ENCODE results near the gene RNF224. TPM values are rescaled to one million over a fixed set of nuclear protein-coding genes. Genes with fewer than 3 reads are reported as not detected.
"Not testable (repeated sequence)": the region's sequence is repeated elsewhere in the genome, so short reads cannot be mapped to it uniquely, and the experiment has no call there.

The RNF224 gene
- polyA plus RNA-seq, 1 of the 3 experiments (the other 2 are of a cell fraction), result 0.03 TPM

- TF ChIP-seq, protein P1, sequence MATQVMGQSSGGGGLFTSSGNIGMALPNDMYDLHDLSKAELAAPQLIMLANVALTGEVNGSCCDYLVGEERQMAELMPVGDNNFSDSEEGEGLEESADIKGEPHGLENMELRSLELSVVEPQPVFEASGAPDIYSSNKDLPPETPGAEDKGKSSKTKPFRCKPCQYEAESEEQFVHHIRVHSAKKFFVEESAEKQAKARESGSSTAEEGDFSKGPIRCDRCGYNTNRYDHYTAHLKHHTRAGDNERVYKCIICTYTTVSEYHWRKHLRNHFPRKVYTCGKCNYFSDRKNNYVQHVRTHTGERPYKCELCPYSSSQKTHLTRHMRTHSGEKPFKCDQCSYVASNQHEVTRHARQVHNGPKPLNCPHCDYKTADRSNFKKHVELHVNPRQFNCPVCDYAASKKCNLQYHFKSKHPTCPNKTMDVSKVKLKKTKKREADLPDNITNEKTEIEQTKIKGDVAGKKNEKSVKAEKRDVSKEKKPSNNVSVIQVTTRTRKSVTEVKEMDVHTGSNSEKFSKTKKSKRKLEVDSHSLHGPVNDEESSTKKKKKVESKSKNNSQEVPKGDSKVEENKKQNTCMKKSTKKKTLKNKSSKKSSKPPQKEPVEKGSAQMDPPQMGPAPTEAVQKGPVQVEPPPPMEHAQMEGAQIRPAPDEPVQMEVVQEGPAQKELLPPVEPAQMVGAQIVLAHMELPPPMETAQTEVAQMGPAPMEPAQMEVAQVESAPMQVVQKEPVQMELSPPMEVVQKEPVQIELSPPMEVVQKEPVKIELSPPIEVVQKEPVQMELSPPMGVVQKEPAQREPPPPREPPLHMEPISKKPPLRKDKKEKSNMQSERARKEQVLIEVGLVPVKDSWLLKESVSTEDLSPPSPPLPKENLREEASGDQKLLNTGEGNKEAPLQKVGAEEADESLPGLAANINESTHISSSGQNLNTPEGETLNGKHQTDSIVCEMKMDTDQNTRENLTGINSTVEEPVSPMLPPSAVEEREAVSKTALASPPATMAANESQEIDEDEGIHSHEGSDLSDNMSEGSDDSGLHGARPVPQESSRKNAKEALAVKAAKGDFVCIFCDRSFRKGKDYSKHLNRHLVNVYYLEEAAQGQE (IDR thresholded peaks at IDR 0.05; ENCODE audit: low read depth, low read length), result no peak
Measured at GRCh38 chr9:137237759-137238726, 10.7 kb downstream of the RNF224 start (continued).

GRCh38 chr9:137239541-137240200, 12.4 kb downstream of the RNF224 start:
- Histone ChIP-seq H3K79me2 (ENCODE audit: insufficient read depth) (peaks cover 55% of the 10 kb centered on the region), H3K27ac (ENCODE audit: low read depth in 2 of 2, low read length in 1 of 2) (peak overlapping the region; percentile 95 to 98), H3K4me1 (ENCODE audit: control insufficient read depth in 1 of 2, insufficient read depth in 2 of 2, low read depth in 1 of 2, low read length in 1 of 2) (peaks cover 17 to 37% of the 10 kb centered on the region in 2 experiments; a peak in 2 of 4 replicates), H3K9ac (peak overlapping the region; percentile 94), H3K36me3 (replicated peaks in 1 of 2; ENCODE audit: control insufficient read depth in 1 of 2, insufficient read depth in 2 of 2, low read length in 1 of 2) (peaks cover 13 to 20% of the 10 kb centered on the region in 2 experiments), H3K4me3 (ENCODE audit: low read depth in 2 of 2, low read length in 1 of 2) (peak overlapping the region; percentile 57 to 71), H3K4me2 (peak overlapping the region; percentile 97), H3F3A (replicated peaks; ENCODE audit: insufficient read depth) (peaks cover 19% of the 10 kb centered on the region), H4K20me1 (ENCODE audit: insufficient read depth) (peaks cover 29% of the 10 kb centered on the region)
- 55% methylated on average over 27 of the region's 27 CpGs for WGBS (ENCODE audit: low lambda C conversion rate)
- H3K9me3 ChIP-seq; H3K27me3 ChIP-seq (ENCODE audit: insufficient read depth); H3K9me2 ChIP-seq; DNase-seq; H2AFZ ChIP-seq (ENCODE audit: low read depth): not testable (repeated sequence)
- ChIA-PET CTCF (interaction anchor here (1.1 to 3.8 kb wide), 13 partner anchors 11 to 210 kb away, joined by 3 to 33 read pairs (median 4); partner anchors contain the start of genes NELFB, NPDC1, NRARP and RNF224), POLR2A (interaction anchor here (1.2 to 6.4 kb wide), 6 partner anchors 16 to 153 kb away, joined by 4 to 83 read pairs (median 14); partner anchors contain the start of genes ANAPC2, CYSRT1, MAN1B1 and NELFB)

DNA sequence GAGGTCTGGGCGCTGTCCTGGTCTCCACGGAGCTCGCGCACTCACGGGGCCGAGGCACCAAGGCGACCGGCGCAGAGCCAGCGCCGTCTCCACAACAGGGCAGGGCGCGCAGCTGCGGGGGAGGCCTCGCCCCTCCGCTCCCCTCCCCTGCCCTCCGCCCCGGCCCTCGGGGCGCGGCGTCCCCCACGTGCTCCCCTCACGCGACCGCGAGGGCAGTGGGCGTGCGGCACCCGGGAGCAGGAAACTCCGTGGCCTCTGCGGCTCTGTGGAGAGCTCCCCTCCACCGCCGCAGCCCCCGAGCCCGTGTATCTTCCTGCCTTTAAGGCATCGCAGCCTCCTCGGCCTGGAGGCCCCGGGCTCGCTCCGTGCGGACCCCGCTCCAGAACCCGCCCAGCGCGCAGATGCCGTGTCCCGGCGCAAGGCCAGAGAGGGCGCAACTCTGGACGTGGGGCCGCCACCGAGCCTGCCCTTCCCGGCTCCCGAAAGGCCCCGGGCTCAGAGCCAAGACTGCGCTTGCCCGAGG, 13.1 kb downstream of the RNF224 start:
- POLR2A ChIA-PET, result interaction anchor here (0.8 to 6.4 kb wide), 20 partner anchors 10 to 170 kb away, joined by 3 to 83 read pairs (median 6); partner anchors contain the start of genes ANAPC2, CYSRT1, DPP7 and GRIN1
- CTCF ChIA-PET, result interaction anchor here (1.1 to 2.1 kb wide), 11 partner anchors 11 to 211 kb away, joined by 3 to 9 read pairs (median 4); partner anchors contain the start of genes EXD3, NELFB, NOXA1 and NPDC1
- peak; percentile 84 for DNase-seq
- Histone ChIP-seq H4K20me1 (ENCODE audit: insufficient read depth) (peaks cover 29% of the 10 kb centered on the region), H2AFZ (ENCODE audit: low read depth) (peak overlapping the region; percentile 58; the same call in 1 of the 2 replicates), H3K9me2 (no peaks in the 10 kb centered on the region), H3F3A (replicated peaks; ENCODE audit: insufficient read depth) (peaks cover 19% of the 10 kb centered on the region), H3K9me3 (no peaks in the 10 kb centered on the region), H3K4me3 (ENCODE audit: low read depth in 2 of 2, low read length in 1 of 2) (peak overlapping the region; percentile 57 to 71), H3K4me2 (peak overlapping the region; percentile 97), H3K36me3 (replicated peaks in 1 of 2; ENCODE audit: control insufficient read depth in 1 of 2, insufficient read depth in 2 of 2, low read length in 1 of 2) (peaks cover 13 to 20% of the 10 kb centered on the region in 2 experiments), H3K27me3 (ENCODE audit: insufficient read depth) (no peaks in the 10 kb centered on the region), H3K4me1 (ENCODE audit: control insufficient read depth in 1 of 2, insufficient read depth in 2 of 2, low read depth in 1 of 2, low read length in 1 of 2) (peaks cover 17 to 37% of the 10 kb centered on the region in 2 experiments; a peak in 2 of 4 replicates), H3K9ac (peak overlapping the region; percentile 94), H3K27ac (ENCODE audit: low read depth in 2 of 2, low read length in 1 of 2) (peak overlapping the region; percentile 95 to 98), H3K79me2 (ENCODE audit: insufficient read depth) (peaks cover 55% of the 10 kb centered on the region)
- WGBS (ENCODE audit: low lambda C conversion rate), result no CpG with 5 or more reads among the region's 58 CpGs
- TF ChIP-seq RCOR1 (IDR thresholded peaks at IDR 0.05; ENCODE audit: low read length), result no peak
- no peak for TF ChIP-seq EP300 (IDR thresholded peaks at IDR 0.05; ENCODE audit: borderline replicate concordance in 1 of 2, low read depth in 1 of 2, low read length in 1 of 2)
- peak; percentile 74 for TF ChIP-seq NFIC (IDR thresholded peaks at IDR 0.05; ENCODE audit: borderline replicate concordance)
- TF ChIP-seq IRF3 (IDR thresholded peaks at IDR 0.05; ENCODE audit: low read depth, low read length), result no peak
- TF ChIP-seq EZH2phosphoT487 (IDR thresholded peaks at IDR 0.05; ENCODE audit: borderline replicate concordance, low read depth), result no peak
- TF ChIP-seq RXRA (IDR thresholded peaks at IDR 0.05; ENCODE audit: borderline replicate concordance, low read depth), result no peak
- no peak for TF ChIP-seq GABPA (IDR thresholded peaks at IDR 0.05; ENCODE audit: low read depth)
- TF ChIP-seq NRF1 (IDR thresholded peaks at IDR 0.05; ENCODE audit: low read depth, low read length), result peak; percentile 59
- no peak for TF ChIP-seq ZBTB33 (IDR thresholded peaks at IDR 0.05; ENCODE audit: borderline replicate concordance, low read depth)
- TF ChIP-seq CHD2 (IDR thresholded peaks at IDR 0.05; ENCODE audit: low read length, partially characterized antibody), result no peak

Data from SK-N-SH (cell line).